ENCODE measurements around the gene MAP3K20. TPM values are rescaled to one million over a fixed set of nuclear protein-coding genes. Genes with fewer than 3 reads are reported as not detected.
"Not testable (repeated sequence)": the region's sequence is repeated elsewhere in the genome, so short reads cannot be mapped to it uniquely, and the experiment has no call there.

The MAP3K20 gene
- total RNA-seq, 1 experiment from 2014 or later = 15.2 TPM

DNA sequence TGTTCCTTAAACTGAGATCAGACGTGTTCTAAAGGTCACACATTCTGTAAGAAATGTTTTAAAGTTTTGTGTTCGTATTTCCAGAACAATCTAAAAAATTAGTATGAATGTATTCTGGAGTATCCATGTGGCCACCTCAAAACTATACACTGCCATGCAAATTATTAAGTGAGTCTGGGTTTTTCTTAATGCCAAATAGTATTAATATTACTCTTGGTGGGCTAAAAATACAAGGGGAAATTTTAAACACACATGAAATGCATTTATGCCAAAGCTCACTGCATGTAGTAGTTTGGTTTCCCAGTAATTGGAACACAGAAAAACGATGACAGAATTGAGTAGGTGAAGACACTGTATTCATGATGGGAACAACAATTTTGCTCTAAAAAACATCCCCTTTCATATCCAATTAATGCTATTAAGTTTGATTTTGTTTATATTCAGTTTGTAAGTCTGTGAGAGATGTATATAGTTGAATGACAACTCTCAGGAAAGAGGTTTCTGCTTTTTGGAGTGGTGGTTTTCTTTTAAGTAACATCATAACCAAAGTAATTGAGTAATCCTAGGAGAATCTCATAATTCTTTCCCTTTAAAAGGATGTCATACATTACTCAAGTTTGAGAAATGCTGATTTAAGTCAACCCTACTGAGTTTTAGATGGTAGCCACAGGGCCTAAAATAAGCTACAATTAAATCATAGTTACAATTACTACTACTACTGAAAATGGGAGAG lies 203.3 kb downstream of the MAP3K20 start:
- Mint-ChIP-seq H3K27me3 (ENCODE audit: low read depth) (no peaks in the 10 kb centered on the region; the same call in 1 of the 2 replicates), H3K36me3 (peaks cover 21% of the 10 kb centered on the region), H3K9me3 (peaks cover 23% of the 10 kb centered on the region), H3K4me3 (no peak overlapping the region), H3K4me1 (no peaks in the 10 kb centered on the region), H3K27ac (no peak overlapping the region)
- ATAC-seq (no peak), DNase-seq (ENCODE audit: low spot score) (no peak)
- CTCF ChIA-PET = no interaction called here
- TF ChIP-seq ZNF396 (CRISPR knock-in tag; IDR thresholded peaks at IDR 0.05; ENCODE audit: borderline replicate concordance) (no peak), NFE2L1 (CRISPR knock-in tag; IDR thresholded peaks at IDR 0.05) (no peak), JAZF1 (CRISPR knock-in tag; IDR thresholded peaks at IDR 0.05) (no peak), ZBTB21 (CRISPR knock-in tag; IDR thresholded peaks at IDR 0.05; ENCODE audit: borderline replicate concordance) (no peak), GTF2I (CRISPR knock-in tag; conservative IDR thresholded peaks at IDR 0.05) (no peak), FOXP1 (CRISPR knock-in tag; IDR thresholded peaks at IDR 0.05; ENCODE audit: borderline replicate concordance) (no peak), ZNF317 (CRISPR knock-in tag; IDR thresholded peaks at IDR 0.05; ENCODE audit: borderline replicate concordance, low read depth) (no peak)
- TF ChIP-seq, protein P1, sequence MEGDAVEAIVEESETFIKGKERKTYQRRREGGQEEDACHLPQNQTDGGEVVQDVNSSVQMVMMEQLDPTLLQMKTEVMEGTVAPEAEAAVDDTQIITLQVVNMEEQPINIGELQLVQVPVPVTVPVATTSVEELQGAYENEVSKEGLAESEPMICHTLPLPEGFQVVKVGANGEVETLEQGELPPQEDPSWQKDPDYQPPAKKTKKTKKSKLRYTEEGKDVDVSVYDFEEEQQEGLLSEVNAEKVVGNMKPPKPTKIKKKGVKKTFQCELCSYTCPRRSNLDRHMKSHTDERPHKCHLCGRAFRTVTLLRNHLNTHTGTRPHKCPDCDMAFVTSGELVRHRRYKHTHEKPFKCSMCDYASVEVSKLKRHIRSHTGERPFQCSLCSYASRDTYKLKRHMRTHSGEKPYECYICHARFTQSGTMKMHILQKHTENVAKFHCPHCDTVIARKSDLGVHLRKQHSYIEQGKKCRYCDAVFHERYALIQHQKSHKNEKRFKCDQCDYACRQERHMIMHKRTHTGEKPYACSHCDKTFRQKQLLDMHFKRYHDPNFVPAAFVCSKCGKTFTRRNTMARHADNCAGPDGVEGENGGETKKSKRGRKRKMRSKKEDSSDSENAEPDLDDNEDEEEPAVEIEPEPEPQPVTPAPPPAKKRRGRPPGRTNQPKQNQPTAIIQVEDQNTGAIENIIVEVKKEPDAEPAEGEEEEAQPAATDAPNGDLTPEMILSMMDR (IDR thresholded peaks at IDR 0.05) = no peak
- TF ChIP-seq, protein P2, sequence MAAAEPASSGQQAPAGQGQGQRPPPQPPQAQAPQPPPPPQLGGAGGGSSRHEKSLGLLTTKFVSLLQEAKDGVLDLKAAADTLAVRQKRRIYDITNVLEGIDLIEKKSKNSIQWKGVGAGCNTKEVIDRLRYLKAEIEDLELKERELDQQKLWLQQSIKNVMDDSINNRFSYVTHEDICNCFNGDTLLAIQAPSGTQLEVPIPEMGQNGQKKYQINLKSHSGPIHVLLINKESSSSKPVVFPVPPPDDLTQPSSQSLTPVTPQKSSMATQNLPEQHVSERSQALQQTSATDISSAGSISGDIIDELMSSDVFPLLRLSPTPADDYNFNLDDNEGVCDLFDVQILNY (CRISPR knock-in tag; IDR thresholded peaks at IDR 0.05) = no peak
- POLR2A ChIA-PET = no interaction called here

DNA sequence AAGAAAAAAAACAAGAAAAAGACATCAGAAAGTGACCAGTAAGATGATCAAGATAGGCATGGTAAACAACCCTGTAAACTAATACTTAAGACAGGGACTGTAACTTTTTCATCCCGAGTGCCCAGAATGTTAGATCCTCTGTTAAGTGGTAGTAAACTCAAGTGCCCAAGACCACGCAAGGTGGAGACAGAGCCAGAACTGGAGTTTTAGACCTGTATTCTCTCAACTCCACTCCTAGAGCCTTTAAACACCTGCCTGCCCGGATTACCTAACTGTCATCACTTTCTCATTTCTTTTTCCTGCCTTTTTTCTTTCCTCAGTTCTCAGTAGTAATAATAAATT lies 203.9 kb downstream of the MAP3K20 start:
- Mint-ChIP-seq H3K4me1 (no peaks in the 10 kb centered on the region), H3K4me3 (no peak overlapping the region), H3K9me3 (peaks cover 19% of the 10 kb centered on the region), H3K27ac (no peak overlapping the region), H3K27me3 (ENCODE audit: low read depth) (no peaks in the 10 kb centered on the region; the same call in 1 of the 2 replicates), H3K36me3 (peaks cover 21% of the 10 kb centered on the region)
- TF ChIP-seq, protein P1 (IDR thresholded peaks at IDR 0.05) = no peak
- no peak for TF ChIP-seq ZNF423 (CRISPR knock-in tag; IDR thresholded peaks at IDR 0.05)
- ChIA-PET CTCF (interaction anchor here (0.6 kb wide), 1 partner anchor 249 kb away, joined by 3 read pairs; no protein-coding TSS in a partner anchor), POLR2A (no interaction called here)
- DNase-seq (ENCODE audit: low spot score) (no peak), ATAC-seq (no peak)

DNA sequence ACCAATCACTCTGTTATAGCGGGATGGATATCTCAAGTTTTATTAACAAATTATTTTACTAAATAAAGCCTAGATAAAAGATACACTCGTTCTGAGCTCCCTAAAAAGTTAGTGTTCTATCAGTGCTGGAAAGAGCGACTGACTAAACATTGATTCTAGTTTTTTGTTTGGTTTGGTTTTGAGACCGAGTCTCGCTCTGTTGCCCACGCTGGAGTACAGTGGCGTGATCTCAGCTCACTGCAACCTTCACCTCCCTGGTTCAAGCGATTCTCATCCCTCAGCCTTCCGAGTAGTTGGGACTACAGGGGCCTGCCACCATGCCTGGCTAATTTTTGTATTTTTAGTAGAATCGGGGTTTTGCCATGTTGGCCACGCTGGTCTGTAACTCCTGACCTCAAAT lies 205.2 kb downstream of the MAP3K20 start:
- ChIA-PET CTCF (no interaction called here), POLR2A (no interaction called here)
- DNase-seq (ENCODE audit: low spot score) (no peak), ATAC-seq (no peak)
- Mint-ChIP-seq H3K9me3 (peaks cover 8% of the 10 kb centered on the region), H3K4me1 (no peaks in the 10 kb centered on the region), H3K27me3 (ENCODE audit: low read depth) (no peaks in the 10 kb centered on the region; the same call in 1 of the 2 replicates), H3K36me3 (peaks cover 21% of the 10 kb centered on the region), H3K4me3 (no peak overlapping the region), H3K27ac (no peak overlapping the region)
- no peak for TF ChIP-seq SOX15 (CRISPR knock-in tag; IDR thresholded peaks at IDR 0.05)
- TF ChIP-seq GRHL2 (CRISPR knock-in tag; IDR thresholded peaks at IDR 0.05; ENCODE audit: insufficient replicate concordance, severe bottlenecking) = no peak
- no peak for TF ChIP-seq GABPB1 (CRISPR knock-in tag; IDR thresholded peaks at IDR 0.05)
- TF ChIP-seq ZNF138 (CRISPR knock-in tag; conservative IDR thresholded peaks at IDR 0.05) = no peak

GRCh38 chr2:173281898-173282297 lies 206.3 kb downstream of the MAP3K20 start:
- ATAC-seq; H3K4me1 Mint-ChIP-seq; CTCF ChIA-PET; H3K9me3 Mint-ChIP-seq; H3K27me3 Mint-ChIP-seq (ENCODE audit: low read depth); H3K4me3 Mint-ChIP-seq; DNase-seq (ENCODE audit: low spot score); H3K27ac Mint-ChIP-seq; POLR2A ChIA-PET: not testable (repeated sequence)
- H3K36me3 Mint-ChIP-seq = peaks cover 21% of the 10 kb centered on the region

Data from WTC11 (cell line).